Measurements from ENCODE around the gene BCDIN3D.

The BCDIN3D gene

DNA sequence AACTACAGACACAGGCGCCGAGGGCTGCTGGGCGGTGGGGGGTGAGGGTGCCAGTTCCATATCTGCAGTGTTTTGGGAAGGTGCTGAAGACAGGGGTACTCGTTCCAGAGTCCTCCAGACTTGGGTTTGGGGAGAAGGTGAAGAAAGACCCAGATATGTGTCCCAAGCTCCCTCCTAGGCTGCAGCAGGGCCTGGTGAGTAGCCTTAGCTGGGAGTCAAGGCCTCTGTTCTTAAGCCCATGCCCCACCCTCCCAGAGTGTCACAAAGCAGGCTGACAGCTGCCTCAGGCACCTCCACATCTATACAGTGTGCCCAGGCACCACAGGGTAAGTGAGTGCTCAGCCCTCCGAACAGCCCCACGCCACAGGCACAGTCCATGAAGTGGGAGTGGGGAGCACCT, 19.0 kb downstream of the BCDIN3D start:
- no peak for TF ChIP-seq FOXP2 (optimal IDR thresholded peaks at IDR 0.05; ENCODE audit: borderline replicate concordance, extremely low read depth, extremely low read length, insufficient read depth)
- TF ChIP-seq SIN3A (IDR thresholded peaks at IDR 0.05; ENCODE audit: borderline replicate concordance, insufficient read depth, low read length): no peak
- TF ChIP-seq, protein P1, sequence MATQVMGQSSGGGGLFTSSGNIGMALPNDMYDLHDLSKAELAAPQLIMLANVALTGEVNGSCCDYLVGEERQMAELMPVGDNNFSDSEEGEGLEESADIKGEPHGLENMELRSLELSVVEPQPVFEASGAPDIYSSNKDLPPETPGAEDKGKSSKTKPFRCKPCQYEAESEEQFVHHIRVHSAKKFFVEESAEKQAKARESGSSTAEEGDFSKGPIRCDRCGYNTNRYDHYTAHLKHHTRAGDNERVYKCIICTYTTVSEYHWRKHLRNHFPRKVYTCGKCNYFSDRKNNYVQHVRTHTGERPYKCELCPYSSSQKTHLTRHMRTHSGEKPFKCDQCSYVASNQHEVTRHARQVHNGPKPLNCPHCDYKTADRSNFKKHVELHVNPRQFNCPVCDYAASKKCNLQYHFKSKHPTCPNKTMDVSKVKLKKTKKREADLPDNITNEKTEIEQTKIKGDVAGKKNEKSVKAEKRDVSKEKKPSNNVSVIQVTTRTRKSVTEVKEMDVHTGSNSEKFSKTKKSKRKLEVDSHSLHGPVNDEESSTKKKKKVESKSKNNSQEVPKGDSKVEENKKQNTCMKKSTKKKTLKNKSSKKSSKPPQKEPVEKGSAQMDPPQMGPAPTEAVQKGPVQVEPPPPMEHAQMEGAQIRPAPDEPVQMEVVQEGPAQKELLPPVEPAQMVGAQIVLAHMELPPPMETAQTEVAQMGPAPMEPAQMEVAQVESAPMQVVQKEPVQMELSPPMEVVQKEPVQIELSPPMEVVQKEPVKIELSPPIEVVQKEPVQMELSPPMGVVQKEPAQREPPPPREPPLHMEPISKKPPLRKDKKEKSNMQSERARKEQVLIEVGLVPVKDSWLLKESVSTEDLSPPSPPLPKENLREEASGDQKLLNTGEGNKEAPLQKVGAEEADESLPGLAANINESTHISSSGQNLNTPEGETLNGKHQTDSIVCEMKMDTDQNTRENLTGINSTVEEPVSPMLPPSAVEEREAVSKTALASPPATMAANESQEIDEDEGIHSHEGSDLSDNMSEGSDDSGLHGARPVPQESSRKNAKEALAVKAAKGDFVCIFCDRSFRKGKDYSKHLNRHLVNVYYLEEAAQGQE (IDR thresholded peaks at IDR 0.05; ENCODE audit: insufficient read depth in 1 of 2, low read depth in 2 of 2, low read length in 2 of 2): no peak
- TF ChIP-seq TAF1 (IDR thresholded peaks at IDR 0.05; ENCODE audit: borderline replicate concordance, insufficient read depth, low read length): no peak
- no peak for TF ChIP-seq POLR2AphosphoS5 (IDR thresholded peaks at IDR 0.05; ENCODE audit: low read depth, low read length)

DNA sequence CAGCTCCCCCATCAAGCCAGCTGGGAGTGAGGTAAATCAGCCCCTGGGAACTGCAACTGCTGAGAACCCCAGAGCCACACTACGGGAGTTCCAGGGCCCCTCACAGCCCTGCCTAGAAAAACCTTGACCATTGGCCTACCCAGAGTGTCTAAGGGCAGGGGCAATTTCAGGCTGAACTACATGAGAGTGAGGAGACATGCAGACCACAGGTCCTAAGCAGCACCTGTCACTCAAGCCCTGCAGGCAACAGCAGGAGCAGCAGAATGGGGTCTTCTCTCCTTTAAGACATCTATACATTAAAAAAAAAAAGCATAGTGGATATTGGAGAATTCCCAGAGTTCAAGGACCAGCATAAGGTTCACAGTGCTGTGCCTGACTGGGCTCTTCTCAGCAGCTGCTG, 19.6 kb downstream of the BCDIN3D start:
- TF ChIP-seq, protein P1 (IDR thresholded peaks at IDR 0.05; ENCODE audit: insufficient read depth in 1 of 2, low read depth in 2 of 2, low read length in 2 of 2): no peak
- no peak for TF ChIP-seq TAF1 (IDR thresholded peaks at IDR 0.05; ENCODE audit: borderline replicate concordance, insufficient read depth, low read length)
- TF ChIP-seq SIN3A (IDR thresholded peaks at IDR 0.05; ENCODE audit: borderline replicate concordance, insufficient read depth, low read length): no peak

DNA sequence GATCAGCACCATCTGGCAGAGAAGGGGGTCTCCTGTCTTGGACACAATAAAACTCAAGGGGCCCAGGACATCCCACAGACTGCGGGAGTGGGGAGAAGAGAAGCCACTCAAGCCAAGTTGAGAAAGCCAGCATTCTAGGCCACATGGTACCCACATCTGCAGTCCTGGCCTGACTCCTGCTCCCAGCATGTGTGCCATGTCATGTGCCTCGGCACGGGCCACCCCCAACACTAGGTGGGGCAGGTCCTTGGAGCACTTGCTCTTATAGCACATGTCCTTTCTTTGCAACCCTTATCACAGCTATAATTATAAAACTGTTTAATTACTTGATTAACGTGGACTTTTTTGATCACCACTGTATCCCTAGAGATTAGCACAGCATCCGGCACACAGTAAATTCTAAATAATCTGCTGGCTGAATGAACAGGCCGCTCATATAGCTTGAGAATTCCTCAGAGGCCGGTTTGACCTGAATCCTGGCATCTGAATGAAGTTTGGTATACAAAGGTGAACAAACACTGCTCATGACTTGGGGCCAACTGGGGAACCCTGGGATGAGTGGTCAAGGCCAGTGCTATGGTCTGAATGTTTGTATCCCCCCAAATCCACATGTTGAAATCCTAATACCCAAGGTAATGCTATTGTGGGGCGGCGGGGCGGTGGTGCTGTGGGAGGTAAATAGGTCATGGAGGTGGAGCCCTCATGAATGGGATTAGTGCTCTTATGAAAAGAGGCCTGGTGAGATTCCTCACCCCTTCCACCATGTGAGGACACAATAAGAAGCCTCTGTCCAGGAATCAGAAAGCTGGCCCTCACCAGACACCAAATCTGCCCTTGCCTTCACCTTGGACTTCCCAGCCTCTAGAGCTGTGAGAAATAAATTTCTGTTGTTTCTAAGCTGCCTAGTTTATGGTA, 21.3 kb downstream of the BCDIN3D start:
- TF ChIP-seq SIN3A (IDR thresholded peaks at IDR 0.05; ENCODE audit: borderline replicate concordance, insufficient read depth, low read length) (no peak), FOXP2 (optimal IDR thresholded peaks at IDR 0.05; ENCODE audit: borderline replicate concordance, extremely low read depth, extremely low read length, insufficient read depth) (no peak), POLR2AphosphoS5 (IDR thresholded peaks at IDR 0.05; ENCODE audit: low read depth, low read length) (no peak), TAF1 (IDR thresholded peaks at IDR 0.05; ENCODE audit: borderline replicate concordance, insufficient read depth, low read length) (no peak)
- TF ChIP-seq, protein P1 (IDR thresholded peaks at IDR 0.05; ENCODE audit: insufficient read depth in 1 of 2, low read depth in 2 of 2, low read length in 2 of 2): no peak

DNA sequence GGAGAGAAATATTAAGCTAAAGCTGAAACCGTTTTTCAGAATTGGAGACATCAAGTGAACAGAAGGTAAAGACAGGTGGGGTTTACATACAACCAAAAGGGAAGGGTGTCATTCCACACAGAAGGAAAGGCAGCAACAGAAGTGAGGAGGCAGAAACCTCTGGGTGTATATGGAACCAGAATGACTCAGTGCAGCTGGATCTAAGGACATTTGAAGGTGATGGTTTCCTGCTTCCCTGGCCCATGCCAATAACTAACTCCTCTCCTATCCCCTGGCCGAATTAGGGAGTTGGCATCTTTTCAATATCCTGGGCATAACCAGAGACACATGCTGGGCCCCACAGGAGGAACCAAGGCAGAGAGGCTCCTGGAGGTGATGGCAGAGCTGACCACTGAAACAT, 23.1 kb downstream of the BCDIN3D start:
- TF ChIP-seq, protein P1 (IDR thresholded peaks at IDR 0.05; ENCODE audit: insufficient read depth in 1 of 2, low read depth in 2 of 2, low read length in 2 of 2): no peak
- TF ChIP-seq FOXP2 (optimal IDR thresholded peaks at IDR 0.05; ENCODE audit: borderline replicate concordance, extremely low read depth, extremely low read length, insufficient read depth): no peak
- no peak for TF ChIP-seq TAF1 (IDR thresholded peaks at IDR 0.05; ENCODE audit: borderline replicate concordance, insufficient read depth, low read length)
- TF ChIP-seq POLR2AphosphoS5 (IDR thresholded peaks at IDR 0.05; ENCODE audit: low read depth, low read length): no peak
- no peak for TF ChIP-seq SIN3A (IDR thresholded peaks at IDR 0.05; ENCODE audit: borderline replicate concordance, insufficient read depth, low read length)
